A549 (cell line): ENCODE data around the gene USP15.

Experiments
- ESRRA ChIP-seq: fragments of 150-350 bp; IDR thresholded peaks from 2 replicates; pipeline ENCODE4 v1.6.1; 2014; ENCODE audit warnings: mild to moderate bottlenecking, low read length, borderline replicate concordance
- JUN ChIP-seq, 2 experiments: fragments of >200 bp; sonication (Bioruptor Twin); formaldehyde crosslinking; IDR thresholded peaks; 2 replicates in 1 of 2; 3 replicates in 1 of 2; pipeline ENCODE4 v1.6.1; 2016 to 2017
- KDM1A ChIP-seq: fragments of 200-600 bp; sonication (generic); IDR thresholded peaks from 2 replicates; pipeline ENCODE4 v1.6.1; 2016; ENCODE audit warnings: low read depth, mild to moderate bottlenecking
- NR3C1 ChIP-seq: fragments of >200 bp; sonication (Bioruptor Twin); formaldehyde crosslinking; IDR thresholded peaks from 3 replicates; pipeline ENCODE4 v1.6.1; 2017
- TF ChIP-seq, protein P1 (sequence below): IDR thresholded peaks from 2 replicates; pipeline ENCODE4 v1.6.1; 2012
- TF ChIP-seq, protein P2 (sequence below): fragments of >200 bp; sonication (Bioruptor Twin); formaldehyde crosslinking; IDR thresholded peaks from 3 replicates; pipeline ENCODE4 v1.5.1; 2016
- TF ChIP-seq, protein P3 (sequence below): fragments of 200-600 bp; sonication (generic); IDR thresholded peaks from 2 replicates; pipeline ENCODE4 v1.6.1; 2016; ENCODE audit warnings: antibody characterized with exemption, mild to moderate bottlenecking, moderate library complexity

DNA sequence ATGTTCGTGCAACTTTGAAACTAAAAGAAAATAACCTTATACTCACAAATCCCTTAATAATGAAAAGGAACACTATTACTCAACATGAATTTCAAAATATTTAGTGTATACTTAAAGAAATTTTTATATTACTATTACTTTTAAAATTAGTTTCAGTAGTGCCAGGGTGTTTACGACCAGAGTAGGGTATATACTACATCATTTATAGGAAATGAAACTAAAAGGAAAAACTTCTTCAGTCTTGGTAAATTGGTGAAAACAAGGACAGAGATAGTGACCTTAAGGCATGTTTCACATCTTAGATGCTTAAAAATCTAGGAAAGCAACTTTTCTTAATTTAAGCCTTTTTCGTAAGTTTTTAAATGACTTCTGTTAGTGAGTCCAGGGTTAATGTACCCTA is 4.5 kb downstream of the USP15 start:
- TF ChIP-seq, protein P1, sequence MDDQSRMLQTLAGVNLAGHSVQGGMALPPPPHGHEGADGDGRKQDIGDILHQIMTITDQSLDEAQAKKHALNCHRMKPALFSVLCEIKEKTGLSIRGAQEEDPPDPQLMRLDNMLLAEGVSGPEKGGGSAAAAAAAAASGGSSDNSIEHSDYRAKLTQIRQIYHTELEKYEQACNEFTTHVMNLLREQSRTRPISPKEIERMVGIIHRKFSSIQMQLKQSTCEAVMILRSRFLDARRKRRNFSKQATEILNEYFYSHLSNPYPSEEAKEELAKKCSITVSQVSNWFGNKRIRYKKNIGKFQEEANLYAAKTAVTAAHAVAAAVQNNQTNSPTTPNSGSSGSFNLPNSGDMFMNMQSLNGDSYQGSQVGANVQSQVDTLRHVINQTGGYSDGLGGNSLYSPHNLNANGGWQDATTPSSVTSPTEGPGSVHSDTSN, result no peak
- TF ChIP-seq, protein P2, sequence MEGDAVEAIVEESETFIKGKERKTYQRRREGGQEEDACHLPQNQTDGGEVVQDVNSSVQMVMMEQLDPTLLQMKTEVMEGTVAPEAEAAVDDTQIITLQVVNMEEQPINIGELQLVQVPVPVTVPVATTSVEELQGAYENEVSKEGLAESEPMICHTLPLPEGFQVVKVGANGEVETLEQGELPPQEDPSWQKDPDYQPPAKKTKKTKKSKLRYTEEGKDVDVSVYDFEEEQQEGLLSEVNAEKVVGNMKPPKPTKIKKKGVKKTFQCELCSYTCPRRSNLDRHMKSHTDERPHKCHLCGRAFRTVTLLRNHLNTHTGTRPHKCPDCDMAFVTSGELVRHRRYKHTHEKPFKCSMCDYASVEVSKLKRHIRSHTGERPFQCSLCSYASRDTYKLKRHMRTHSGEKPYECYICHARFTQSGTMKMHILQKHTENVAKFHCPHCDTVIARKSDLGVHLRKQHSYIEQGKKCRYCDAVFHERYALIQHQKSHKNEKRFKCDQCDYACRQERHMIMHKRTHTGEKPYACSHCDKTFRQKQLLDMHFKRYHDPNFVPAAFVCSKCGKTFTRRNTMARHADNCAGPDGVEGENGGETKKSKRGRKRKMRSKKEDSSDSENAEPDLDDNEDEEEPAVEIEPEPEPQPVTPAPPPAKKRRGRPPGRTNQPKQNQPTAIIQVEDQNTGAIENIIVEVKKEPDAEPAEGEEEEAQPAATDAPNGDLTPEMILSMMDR, result no peak
- TF ChIP-seq KDM1A, result no peak
- TF ChIP-seq ESRRA, result no peak
- no peak for TF ChIP-seq NR3C1
- no peak for TF ChIP-seq JUN (IDR thresholded peaks at IDR 0.05)
- TF ChIP-seq, protein P3, sequence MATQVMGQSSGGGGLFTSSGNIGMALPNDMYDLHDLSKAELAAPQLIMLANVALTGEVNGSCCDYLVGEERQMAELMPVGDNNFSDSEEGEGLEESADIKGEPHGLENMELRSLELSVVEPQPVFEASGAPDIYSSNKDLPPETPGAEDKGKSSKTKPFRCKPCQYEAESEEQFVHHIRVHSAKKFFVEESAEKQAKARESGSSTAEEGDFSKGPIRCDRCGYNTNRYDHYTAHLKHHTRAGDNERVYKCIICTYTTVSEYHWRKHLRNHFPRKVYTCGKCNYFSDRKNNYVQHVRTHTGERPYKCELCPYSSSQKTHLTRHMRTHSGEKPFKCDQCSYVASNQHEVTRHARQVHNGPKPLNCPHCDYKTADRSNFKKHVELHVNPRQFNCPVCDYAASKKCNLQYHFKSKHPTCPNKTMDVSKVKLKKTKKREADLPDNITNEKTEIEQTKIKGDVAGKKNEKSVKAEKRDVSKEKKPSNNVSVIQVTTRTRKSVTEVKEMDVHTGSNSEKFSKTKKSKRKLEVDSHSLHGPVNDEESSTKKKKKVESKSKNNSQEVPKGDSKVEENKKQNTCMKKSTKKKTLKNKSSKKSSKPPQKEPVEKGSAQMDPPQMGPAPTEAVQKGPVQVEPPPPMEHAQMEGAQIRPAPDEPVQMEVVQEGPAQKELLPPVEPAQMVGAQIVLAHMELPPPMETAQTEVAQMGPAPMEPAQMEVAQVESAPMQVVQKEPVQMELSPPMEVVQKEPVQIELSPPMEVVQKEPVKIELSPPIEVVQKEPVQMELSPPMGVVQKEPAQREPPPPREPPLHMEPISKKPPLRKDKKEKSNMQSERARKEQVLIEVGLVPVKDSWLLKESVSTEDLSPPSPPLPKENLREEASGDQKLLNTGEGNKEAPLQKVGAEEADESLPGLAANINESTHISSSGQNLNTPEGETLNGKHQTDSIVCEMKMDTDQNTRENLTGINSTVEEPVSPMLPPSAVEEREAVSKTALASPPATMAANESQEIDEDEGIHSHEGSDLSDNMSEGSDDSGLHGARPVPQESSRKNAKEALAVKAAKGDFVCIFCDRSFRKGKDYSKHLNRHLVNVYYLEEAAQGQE, result no peak
